OCI-LY3 (cell line): Measurements from ENCODE around the gene AMPD2.

Experiments
- H2AFZ ChIP-seq: fragments of 200-600, 300-600 bp; shearing (Covaris generic); 2 replicates; pipeline ENCODE4 v1.6.0; 2014; ENCODE audit warnings: antibody characterized with exemption, low read depth, low read length
- H3K27ac ChIP-seq: fragments of 200-600, 300-600 bp; sonication (generic); 2 replicates; pipeline ENCODE4 v1.5.1; 2014; ENCODE audit warnings: mild to moderate bottlenecking, low read length, moderate library complexity, mixed read lengths
- H3K27me3 ChIP-seq: fragments of 200-600, 300-600 bp; sonication (generic); 2 replicates; pipeline ENCODE4 v1.6.1; 2014; ENCODE audit warnings: low read depth, low read length, mixed read lengths
- H3K36me3 ChIP-seq: fragments of 200-600, 300-600 bp; sonication (generic); replicated peaks from 2 replicates; pipeline ENCODE3; 2014; ENCODE audit warnings: low read depth, low read length, mixed read lengths
- H3K4me1 ChIP-seq: fragments of 300-600, 200-600 bp; sonication (generic); 2 replicates; pipeline ENCODE4 v1.6.1; 2014; ENCODE audit warnings: low read length, mixed read lengths
- H3K4me2 ChIP-seq: fragments of 200-600, 300-600 bp; sonication (generic); 2 replicates; pipeline ENCODE4 v1.6.1; 2014; ENCODE audit warnings: low read length, mixed read lengths
- H3K4me3 ChIP-seq: fragments of 300-600, 200-600 bp; sonication (generic); 2 replicates; pipeline ENCODE4 v1.5.1; 2014; ENCODE audit warnings: antibody characterized with exemption, mild to moderate bottlenecking, low read length, moderate library complexity
- H3K79me2 ChIP-seq: fragments of 300-600, 200-600 bp; shearing (Covaris generic); 2 replicates; pipeline ENCODE4 v1.6.1; 2014; ENCODE audit warnings: mild to moderate bottlenecking, low read length, mixed read lengths
- H3K9ac ChIP-seq: fragments of 300-600, 200-600 bp; shearing (Covaris generic); 2 replicates; pipeline ENCODE4 v1.6.0; 2014; ENCODE audit warnings: mild to moderate bottlenecking, low read length, moderate library complexity
- H3K9me3 ChIP-seq: fragments of 200-600, 300-600 bp; shearing (Covaris generic); 2 replicates; pipeline ENCODE4 v1.6.1; 2014; ENCODE audit warnings: low read length, mixed read lengths; ENCODE audit not compliant: insufficient read depth
- H4K20me1 ChIP-seq: fragments of 200-600, 300-600 bp; sonication (generic); 2 replicates; pipeline ENCODE4 v1.6.1; 2016; ENCODE audit warnings: low read length, mixed read lengths; ENCODE audit not compliant: insufficient read depth
- CTCF ChIP-seq: fragments of 200-600, 300-600 bp; sonication (generic); IDR thresholded peaks from 2 replicates; pipeline ENCODE4 v1.5.1; 2014; ENCODE audit warnings: antibody characterized with exemption, low read length, low read depth
- EZH2phosphoT487 ChIP-seq: fragments of 200-600 bp; shearing (Covaris generic); IDR thresholded peaks from 2 replicates; pipeline ENCODE4 v1.6.1; 2018; ENCODE audit warnings: antibody characterized with exemption, mixed run types, low read depth

The AMPD2 gene

GRCh38 chr1:109634771-109635750 is 15.4 kb downstream of the AMPD2 start:
- Histone ChIP-seq H3K9me3 (no peaks in the 10 kb centered on the region), H3K4me1 (peaks cover 24% of the 10 kb centered on the region), H4K20me1 (no peaks in the 10 kb centered on the region), H3K9ac (peak overlapping the region; percentile 47; the same call in 1 of the 2 replicates), H3K4me2 (peak overlapping the region; percentile 75), H3K27ac (peak overlapping the region; percentile 43; the same call in 1 of the 2 replicates), H3K4me3 (peak overlapping the region; percentile 53), H3K79me2 (no peaks in the 10 kb centered on the region), H2AFZ (no peak overlapping the region; the same call in 1 of the 2 replicates), H3K36me3 (peaks cover 6% of the 10 kb centered on the region), H3K27me3 (no peaks in the 10 kb centered on the region)
- TF ChIP-seq CTCF: no peak
- TF ChIP-seq EZH2phosphoT487: no peak

- Histone ChIP-seq H3K9ac (no peak overlapping the region), H3K27ac (no peak overlapping the region), H3K27me3 (no peaks in the 10 kb centered on the region), H3K4me1 (peaks cover 24% of the 10 kb centered on the region), H3K9me3 (no peaks in the 10 kb centered on the region), H3K4me3 (no peak overlapping the region), H2AFZ (no peak overlapping the region), H3K36me3 (peaks cover 4% of the 10 kb centered on the region), H3K79me2 (no peaks in the 10 kb centered on the region), H4K20me1 (no peaks in the 10 kb centered on the region), H3K4me2 (peak overlapping the region; percentile 75)
- TF ChIP-seq CTCF (no peak), EZH2phosphoT487 (no peak)
These were observed 16.2 kb downstream of the AMPD2 start for GRCh38 chr1:109635862-109636200.

- H3K27ac ChIP-seq: no peak overlapping the region
- no peaks in the 10 kb centered on the region for H4K20me1 ChIP-seq
- no peak overlapping the region for H2AFZ ChIP-seq
- no peak overlapping the region for H3K9ac ChIP-seq
- H3K9me3 ChIP-seq: no peaks in the 10 kb centered on the region
- no peaks in the 10 kb centered on the region for H3K27me3 ChIP-seq
- H3K4me2 ChIP-seq: no peak overlapping the region
- no peak for TF ChIP-seq EZH2phosphoT487
- TF ChIP-seq CTCF: no peak
- no peaks in the 10 kb centered on the region for H3K79me2 ChIP-seq
- no peak overlapping the region for H3K4me3 ChIP-seq
- H3K4me1 ChIP-seq: peaks cover 24% of the 10 kb centered on the region
- no peaks in the 10 kb centered on the region for H3K36me3 ChIP-seq
These were observed 16.7 kb downstream of the AMPD2 start for GRCh38 chr1:109636201-109636952.

GRCh38 chr1:109637446-109637845 is 17.8 kb downstream of the AMPD2 start:
- H3K4me1 ChIP-seq: peaks cover 24% of the 10 kb centered on the region
- no peaks in the 10 kb centered on the region for H3K36me3 ChIP-seq
- H3K27me3 ChIP-seq: no peaks in the 10 kb centered on the region
- TF ChIP-seq EZH2phosphoT487 (no peak), CTCF (no peak)
- H4K20me1 ChIP-seq: no peaks in the 10 kb centered on the region
- H2AFZ ChIP-seq: no peak overlapping the region
- H3K79me2 ChIP-seq: no peaks in the 10 kb centered on the region
- no peak overlapping the region for H3K4me2 ChIP-seq
- no peaks in the 10 kb centered on the region for H3K9me3 ChIP-seq
- H3K9ac ChIP-seq: no peak overlapping the region
- H3K27ac ChIP-seq: no peak overlapping the region
- no peak overlapping the region for H3K4me3 ChIP-seq
